Suppressor macrophage treated with lipopolysaccharide for 4 hours (primary cell): ENCODE measurements around the gene UMAD1.

ENCODE experiments used
- DNase-seq: peaks from one replicate; pipeline ENCODE4 v3.0.0-alpha.2; 2020

UMAD1 gene

DNA sequence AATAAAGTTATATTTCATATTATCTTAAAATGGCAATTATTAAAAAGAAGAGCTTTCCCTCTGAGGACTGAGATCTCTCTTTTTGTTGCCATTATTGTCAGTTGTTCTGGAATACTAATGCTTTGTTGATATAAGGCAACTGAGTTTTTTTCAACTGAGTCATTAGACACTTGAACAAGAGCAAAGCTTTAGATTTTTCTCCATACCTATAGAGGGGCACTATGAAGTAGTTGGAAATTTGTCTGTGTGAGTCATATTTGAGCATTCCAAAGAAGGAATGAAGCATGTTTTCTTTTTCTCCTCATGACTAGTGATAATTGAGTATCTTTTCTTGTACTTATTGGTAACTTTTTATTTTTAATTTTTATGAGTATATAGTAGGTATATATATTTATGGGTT lies 53.3 kb downstream of the UMAD1 start:
- no peak for DNase-seq

DNA sequence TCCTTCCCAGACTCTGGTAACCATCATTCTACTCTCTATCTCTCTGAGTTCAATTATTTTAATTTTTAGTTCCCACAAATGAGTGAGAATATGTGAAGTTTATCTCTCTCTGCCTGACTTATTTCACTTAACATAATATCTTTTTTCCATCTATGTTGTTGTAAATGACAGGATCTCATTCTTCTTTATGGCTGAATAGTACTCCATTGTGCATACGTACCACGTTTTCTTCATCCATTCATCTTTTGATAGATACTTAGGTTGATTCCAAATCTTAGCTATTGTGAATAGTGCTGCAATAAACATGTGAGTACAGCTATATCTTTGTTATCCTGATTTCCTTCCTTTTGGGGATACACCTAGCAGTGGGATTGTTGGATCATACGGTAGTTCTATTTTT lies 54.0 kb downstream of the UMAD1 start:
- DNase-seq, result no peak

DNA sequence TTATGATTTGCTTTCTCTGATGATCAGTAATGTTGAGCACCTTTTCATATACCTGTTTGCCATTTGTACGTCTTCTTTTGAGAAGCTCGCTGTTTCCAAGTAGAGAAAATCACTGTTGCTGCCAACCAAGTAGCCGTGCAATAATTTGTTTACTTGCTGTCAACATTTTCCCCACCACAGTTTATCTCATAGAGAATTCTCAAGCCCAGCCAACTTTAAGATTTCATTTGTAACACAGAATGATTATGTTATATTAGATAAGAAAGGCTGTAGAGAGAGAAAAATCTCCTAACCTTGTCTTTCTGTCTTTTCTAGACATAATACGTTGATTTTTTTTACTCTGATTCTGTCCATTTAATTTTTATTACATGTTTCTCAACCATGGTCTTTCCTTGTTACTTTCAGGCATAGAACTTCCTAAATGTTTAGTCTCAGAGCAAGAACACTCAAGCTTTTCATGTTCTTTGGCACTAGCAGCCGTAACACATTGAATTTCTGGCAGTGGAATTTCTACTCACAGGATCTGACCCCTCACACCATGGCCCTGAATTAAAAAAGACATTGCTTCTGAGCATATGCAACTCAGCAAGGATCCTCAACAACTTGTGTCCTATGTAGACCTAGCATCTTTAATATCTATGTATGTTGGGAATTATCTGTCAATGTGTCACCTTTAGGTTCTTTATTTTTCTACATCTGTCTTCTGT lies 54.7 kb downstream of the UMAD1 start:
- no peak for DNase-seq

DNA sequence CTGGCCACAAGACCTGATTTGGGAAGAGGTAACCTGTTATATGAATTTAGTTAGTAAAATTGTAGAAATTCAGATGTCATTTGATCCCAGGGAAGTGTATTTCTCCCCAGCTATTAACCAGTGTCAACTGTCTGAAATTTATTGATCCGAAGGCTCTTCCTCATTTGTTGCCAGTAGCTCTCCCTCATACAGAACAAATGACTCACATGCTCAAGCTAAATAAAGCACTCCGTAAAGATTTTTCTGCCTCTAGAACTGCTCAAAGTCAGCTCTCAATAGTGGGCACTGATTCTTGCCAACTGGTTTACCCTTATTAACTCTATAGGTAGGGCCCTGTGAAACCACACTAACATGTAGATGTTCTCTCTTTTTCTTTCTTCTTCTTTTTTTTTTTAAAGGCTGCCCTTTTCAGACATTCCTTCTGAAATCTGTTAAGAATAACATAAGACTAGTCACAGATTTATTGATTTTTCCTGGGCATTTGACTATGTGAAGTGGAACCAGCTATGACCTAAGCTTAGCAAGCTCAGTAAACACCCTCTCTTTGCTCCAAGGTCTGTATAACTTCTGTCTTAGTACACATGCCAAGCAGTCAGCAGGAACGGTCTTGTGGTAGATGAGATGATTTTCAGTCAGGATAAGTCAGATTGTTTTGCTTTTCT lies 56.0 kb downstream of the UMAD1 start:
- DNase-seq, result no peak

DNA sequence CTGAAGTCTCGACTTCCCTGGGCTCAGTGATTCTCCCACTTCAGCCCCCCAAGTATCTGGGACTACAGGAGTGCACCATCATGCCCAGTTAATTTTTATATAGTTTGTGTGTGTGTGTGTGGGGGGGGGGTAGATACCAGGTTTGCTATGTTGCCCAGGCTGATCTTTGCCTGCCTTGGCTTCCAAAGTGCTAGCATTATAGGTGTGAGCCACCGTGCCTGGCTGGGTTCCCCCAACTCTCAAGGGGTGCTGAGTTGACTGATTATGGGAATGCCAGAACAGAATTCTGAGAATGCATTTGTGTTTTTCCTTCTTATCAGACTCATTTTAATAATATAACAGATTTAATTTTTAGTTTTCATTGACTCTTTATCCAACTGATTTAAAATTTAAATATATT lies 58.4 kb downstream of the UMAD1 start:
- DNase-seq, result no peak

DNA sequence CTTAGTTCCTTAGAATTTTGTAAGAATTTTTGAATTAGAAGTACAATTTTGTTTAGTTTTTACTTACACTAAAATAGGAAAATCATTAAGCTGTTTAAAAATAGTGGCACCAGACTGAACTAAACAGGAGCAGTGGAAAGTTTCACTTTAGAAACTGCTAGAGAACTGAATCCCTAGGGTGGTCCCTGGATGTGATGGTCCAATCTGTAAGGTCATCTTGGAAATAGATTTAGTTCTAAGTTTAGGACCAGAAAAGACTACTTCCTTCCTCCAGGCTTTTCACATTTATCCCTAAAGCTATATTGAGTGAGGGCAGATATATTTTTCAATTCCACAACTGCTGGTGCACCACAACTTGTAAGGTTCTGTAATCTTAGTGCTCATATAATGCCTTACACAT lies 58.8 kb downstream of the UMAD1 start:
- no peak for DNase-seq

DNA sequence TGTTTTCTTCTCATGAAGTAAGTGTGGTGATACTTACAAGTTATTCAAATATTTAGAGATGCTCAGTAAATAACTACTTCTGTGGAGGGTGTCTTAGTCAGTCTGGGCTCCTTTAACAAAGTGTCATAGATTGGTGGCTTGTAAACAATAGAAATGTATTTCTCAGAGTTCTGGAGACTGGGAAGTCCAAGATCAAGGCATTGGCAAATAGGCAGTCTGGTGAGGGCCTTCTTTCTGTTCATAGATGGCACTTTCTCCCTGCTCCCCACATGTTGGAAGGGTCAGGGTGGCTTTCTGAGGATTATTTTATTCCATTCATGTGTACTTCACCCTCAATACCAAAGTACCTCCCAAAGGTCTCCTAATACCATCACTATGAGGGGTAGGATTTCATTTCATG lies 59.4 kb downstream of the UMAD1 start:
- DNase-seq, result no peak

DNA sequence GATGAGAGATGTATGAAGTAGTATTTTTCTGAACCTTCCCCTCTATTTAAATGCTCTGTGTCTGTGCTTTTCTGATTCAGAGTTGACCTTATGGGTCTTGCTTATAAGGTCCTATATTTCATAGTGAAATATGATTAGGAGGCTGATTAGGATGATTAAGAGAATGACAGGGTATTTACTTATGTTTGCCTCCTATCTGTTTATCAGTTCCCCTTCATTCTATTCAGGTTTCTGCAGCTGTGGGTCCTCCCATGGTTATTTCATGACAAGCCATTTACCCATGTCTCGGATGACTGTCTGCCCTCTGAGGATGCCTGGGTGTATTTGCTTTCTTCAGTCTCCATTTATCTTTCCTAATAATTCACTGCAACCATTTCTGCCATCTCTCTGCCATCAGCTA lies 61.0 kb downstream of the UMAD1 start:
- no peak for DNase-seq

DNA sequence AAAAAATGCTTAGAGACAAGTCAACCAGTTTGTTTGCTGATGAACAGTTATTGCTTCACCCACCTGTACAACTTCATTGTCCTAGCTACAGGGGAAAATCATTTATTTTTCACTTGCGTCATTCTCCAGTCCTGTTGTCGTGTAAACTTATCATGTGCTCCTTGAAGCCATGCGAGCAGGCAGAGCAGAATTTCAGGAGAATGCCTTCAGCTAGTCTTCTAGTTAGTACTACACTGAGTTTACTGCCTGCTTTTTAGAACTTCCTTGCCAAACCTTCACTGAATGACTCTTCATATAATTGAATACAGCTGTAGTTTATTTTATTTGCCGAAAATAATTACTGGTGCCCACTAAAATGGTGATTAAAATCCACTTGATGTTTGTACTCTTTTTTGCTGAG lies 62.3 kb downstream of the UMAD1 start:
- DNase-seq, result no peak

DNA sequence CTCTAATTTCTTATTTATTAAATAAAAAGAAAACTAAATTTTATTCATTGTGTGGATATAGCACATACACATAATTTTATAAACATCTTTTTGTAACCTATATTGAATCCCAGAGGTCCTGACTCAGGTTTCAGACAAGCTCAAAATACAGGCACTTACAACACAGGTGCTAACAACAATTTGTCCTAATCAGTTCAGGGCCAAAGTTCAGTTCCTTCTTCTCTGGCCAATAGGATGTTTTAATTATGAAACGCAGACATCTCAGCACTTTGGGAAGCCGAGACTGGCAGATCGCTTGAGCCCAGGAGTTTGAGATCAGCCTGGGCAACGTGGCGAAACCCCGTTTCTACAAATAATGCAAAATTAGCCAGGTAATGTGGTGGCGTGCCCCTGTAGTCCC lies 62.9 kb downstream of the UMAD1 start:
- DNase-seq, result no peak

DNA sequence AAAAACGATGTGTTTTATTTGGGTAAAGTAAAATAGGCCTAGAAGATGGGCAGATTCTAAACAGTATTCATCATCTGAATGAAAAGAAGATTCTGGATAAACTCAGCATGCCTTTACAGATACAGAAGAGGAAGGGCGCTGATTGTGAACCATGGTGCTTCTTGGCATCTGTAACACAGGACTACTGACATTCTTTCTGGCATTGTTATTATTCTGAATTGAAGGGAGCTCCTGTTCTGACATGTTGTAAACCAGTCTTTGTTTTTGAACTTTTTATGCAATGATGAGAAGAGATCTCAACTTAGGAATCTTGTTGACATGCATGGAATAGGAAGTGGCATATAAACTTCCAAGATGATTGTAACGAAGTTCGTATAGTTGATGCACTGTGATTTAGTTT lies 64.3 kb downstream of the UMAD1 start:
- DNase-seq, result no peak

DNA sequence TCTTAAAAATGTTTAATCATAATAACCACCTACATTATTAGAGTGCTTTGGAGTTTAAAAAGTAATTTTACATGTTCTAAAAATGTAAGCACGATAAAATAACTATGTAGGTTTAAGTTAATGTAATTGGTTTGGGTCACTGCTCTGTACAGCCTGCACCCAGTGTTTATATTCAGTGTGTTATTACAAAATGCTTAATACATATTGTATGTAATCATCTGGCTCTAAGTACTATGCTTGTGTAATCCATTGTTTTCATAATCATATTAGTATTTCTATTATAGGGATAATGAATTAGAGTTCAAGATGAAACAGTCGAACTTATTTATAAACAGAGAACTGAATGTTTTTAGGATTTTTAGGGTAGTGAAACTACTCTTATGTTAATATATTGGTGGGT lies 64.8 kb downstream of the UMAD1 start:
- DNase-seq, result no peak

DNA sequence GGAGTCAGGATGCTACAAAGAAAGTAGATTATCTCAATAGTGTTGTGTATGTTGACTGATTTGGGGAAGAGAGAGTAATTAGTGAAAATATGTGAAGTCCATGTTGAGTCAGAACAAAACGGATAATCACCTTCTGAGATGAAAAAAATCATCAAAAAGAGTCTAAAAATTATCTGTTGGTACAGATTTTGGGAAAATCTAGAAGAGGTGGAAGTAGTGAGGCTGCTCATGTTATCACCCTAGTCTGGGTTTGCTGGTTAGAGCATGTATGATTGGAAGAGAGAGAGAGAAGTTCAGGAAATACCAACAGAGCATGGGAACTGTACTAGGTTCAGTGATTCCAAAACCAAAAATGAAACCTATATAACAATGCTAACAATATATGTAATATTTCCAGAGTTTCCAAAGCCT lies 65.6 kb downstream of the UMAD1 start:
- peak; percentile 62 for DNase-seq

DNA sequence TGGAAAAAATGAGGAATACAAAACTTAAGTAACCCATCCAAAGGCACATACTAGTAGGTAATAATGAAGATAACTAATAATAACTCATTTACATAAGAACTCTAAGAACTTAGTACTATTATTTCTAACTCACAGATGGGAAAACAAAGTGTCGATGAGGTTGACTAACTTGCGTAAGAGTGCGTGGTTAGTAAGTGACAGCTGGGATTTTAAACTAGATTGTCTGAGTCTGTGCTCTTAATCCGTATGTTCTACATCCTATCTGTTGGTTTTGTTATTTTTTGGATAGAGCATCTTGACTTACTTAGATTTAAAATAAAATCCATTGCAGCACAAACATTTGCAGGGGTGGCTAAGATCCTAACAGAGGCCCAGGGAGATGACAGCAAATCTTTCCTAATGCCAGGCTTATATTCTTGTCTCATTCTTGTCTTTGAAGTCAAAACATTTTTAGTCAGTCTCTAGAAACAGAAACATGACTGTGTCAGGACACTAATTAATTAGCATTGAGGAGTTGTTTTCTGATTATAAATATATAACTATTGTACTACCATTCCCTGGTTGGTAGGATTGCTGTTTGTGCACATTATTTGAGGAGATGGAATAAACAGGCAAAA lies 66.1 kb downstream of the UMAD1 start:
- DNase-seq, result peak; percentile 48

DNA sequence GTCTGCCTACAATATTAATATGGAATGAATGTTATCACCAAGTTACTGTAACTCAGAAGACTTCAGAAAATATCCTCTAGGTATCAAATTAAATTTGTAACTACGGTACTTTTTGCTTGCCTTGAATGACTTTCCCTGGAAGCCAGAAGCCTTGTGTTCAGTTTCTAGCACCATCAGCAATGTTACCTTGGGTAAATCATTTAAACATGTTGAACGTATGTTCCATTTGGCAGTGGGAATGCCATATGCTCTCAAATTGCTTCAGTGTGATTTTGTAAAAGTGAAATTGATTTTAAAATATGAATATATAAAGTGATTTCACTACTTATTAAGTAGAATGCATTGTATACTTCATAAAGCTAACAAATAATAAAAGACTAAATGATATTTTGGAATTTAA lies 66.7 kb downstream of the UMAD1 start:
- no peak for DNase-seq

DNA sequence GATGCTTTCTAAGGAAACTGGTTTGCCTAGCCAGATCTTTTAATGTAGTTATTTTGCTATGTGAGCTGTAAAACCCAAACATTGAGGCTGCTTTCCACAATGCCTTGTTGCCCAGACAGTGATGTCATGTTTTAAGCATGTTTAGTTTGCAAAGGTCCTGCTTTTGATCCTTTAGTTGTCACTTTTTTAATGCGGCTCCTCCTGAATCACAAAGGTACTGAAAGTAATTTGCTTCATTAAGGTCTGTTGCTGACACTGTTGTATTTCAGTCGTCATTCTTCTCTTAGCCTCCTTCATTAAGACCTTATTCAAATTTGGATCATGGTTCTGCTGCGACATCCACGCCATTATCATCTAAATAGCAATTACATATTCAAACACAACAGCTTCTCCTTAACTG lies 67.3 kb downstream of the UMAD1 start:
- DNase-seq, result no peak

DNA sequence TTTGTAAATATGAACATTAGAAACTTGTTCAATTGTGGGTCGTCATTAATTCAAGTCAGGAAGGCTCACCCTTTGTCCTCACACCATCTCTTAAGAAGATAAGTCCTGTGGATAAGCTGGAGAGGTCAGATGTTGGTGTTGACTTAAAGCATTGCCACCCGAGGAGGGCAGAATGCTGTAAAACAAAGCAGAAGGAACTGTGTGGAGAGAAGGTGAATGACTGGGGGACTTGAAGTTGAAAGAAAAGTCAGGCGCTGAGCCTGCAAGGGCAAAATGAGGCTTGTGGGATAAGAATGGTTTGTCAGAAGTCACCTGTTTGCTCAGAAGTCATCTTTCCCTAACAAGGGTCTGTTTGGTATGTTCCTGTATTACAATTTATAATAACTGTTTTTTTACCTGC lies 68.7 kb downstream of the UMAD1 start:
- no peak for DNase-seq

DNA sequence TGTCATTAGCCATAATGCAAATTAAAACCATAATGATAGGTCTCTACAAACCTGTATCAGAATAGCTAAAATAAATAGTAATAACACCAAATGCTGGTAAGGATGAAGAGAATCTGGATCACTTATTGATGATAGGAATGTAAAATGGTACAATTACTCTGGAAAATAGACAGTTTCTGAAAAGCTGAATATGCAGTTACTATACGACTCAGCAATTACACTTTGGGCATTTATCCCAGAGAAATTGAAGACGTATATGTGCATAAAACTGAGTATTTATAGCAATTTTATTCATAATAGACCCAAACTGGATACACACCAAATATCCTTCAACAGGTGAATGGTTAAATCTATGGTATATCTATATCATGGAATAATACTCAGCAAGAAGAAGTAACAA lies 69.9 kb downstream of the UMAD1 start:
- DNase-seq, result no peak

DNA sequence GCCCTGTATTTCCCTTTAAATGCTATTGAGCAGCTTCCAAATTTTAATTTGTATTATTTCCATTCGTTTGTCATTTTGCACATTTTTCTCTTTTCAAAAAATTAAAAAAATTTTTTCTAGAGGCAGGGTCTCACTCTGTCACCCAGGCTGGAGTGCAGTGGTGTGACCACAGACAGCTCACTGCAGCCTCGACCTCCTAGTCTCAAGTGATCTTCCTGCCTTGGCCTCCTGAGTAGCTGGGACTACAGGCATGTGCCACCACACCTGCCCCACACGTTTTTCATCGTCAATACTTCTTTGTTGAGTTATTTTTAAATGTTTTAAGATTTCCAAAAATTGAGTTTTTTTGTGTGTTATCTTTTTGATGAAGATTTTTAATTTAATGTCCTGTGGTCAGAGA lies 73.2 kb downstream of the UMAD1 start:
- no peak for DNase-seq

DNA sequence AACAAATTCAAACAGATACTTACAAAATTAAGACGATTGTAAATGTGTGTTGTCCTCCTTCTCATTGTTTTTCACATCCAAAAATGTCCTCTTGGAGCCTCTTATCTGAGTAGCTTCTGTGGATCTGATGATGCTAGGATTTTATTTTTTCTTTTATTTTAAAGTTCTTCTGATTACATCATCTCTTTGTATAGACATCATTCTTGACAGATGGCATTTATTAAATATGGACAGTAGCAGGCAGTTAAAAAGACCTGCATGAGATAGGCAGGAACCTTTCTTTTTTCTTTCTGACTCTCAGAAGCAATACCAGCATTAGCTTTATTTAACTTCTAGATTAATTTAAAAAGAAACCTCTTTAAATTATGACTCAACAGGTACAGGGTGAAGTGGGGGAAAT lies 77.9 kb downstream of the UMAD1 start, which contains the start of gene RPA3:
Gene RPA3, minus strand, starts transcription at position 116 of the 400 bp plus-strand sequence. CDS start 78,189 bp downstream, outside the sequence.
- DNase-seq, result no peak

DNA sequence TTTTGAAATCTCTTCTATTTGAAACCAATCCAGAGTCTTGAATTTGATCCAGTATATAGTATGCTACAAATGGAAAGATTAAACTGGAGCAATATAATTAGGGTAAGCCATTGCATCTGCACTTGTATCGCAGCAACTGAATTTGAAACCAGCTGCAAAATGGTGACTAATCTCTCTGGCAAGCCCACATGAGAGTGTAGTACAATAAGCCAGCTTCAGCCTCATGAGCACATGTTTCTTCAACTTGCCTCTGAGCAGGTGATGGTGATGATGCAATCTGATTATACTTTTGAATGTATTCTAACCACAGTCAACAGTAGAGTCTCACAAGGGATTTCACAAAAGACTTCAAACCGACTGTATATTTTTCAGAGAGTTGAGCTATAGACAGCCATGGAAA lies 78.7 kb downstream of the UMAD1 start:
- DNase-seq, result peak; percentile 58

DNA sequence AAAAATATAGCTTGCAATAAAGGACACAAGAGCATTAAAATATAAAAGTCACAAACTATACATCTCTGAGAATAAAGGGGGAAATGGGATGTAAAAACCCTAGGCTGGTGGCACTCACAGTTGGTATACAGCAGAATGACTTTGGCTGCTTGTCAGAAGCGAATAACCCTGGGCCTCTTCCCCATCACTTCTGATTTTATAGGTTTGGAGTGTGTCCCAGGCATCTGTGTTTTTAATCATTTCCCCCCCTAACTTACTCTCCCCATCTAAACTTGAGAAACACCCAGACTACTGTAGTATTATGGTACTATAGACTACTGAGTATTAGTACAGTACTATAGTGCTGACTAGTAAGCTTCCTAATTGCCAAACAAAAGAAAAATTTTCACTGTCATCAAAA lies 79.6 kb downstream of the UMAD1 start:
- DNase-seq, result no peak

DNA sequence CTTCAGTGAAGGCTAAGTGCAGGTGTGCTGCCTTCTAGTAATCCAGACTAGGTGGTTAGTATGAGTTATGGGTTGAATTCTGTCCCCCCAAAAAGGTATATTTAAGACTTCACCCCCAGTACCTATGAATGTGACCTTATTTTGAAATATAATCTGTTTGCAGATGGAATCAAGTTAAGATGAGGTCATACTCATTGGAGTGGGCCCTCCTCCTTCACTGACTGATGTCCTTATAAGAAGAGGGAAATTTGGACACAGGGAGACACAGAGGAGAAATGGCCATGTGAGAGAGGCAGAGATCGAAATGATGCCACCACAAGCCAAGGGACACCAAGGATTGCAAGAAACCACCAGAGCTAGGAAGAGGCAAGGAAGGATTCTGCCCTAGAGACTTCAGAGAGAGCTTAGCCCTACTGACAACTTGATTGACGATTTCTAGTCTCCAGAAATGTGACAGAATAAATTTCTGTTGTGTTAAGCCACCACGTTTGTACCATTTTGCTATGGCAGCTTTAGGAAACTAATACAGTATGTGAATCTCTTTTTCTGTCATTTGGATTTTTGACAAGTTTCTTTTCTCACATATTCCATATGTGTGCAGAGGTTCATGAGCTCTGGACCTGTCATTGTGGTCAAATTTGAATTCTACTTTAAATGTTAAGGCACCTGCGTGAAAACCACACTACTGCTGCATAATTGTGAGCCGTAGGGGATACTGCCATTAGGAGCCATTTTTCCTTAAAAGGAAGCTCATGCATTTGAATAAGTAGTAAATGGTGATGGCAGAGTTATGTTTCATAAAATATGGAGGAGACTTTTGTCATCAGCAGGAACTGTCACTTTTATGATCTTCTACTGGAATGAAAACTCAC lies 80.4 kb downstream of the UMAD1 start:
- no peak for DNase-seq
